Urinary bladder (tissue), 4 donors: Measurements from ENCODE around the gene USP15. TPM values are rescaled to one million over a fixed set of nuclear protein-coding genes. Genes with fewer than 3 reads are reported as not detected.
"Not testable (repeated sequence)": the region's sequence is repeated elsewhere in the genome, so short reads cannot be mapped to it uniquely, and the experiment has no call there.

ENCODE experiments used
- DNase-seq: peaks from one replicate; pipeline ENCODE4 v3.0.0-alpha.2; 2015; ENCODE audit errors: extremely low spot score
- H3K27ac ChIP-seq: one replicate; pipeline ENCODE4 v1.5.1; 2013; ENCODE audit warnings: low read depth, mild to moderate bottlenecking, moderate library complexity
- H3K36me3 ChIP-seq: one replicate; pipeline ENCODE4 v1.6.1; 2013; ENCODE audit warnings: mild to moderate bottlenecking, moderate library complexity; ENCODE audit not compliant: insufficient read depth
- H3K4me1 ChIP-seq: one replicate; pipeline ENCODE4 v1.6.1; 2013; ENCODE audit warnings: mild to moderate bottlenecking, moderate library complexity; ENCODE audit not compliant: insufficient read depth
- H3K4me3 ChIP-seq: one replicate; pipeline ENCODE4 v1.5.1; 2013; ENCODE audit warnings: low read depth, low read length
- WGBS: extraction: QIAGEN DNeasy Blood & Tissue Kit; methylation state at CpG from one replicate; pipeline ENCODE4 v1.1.7; 2013; 5-methylcytosine and 5-hydroxymethylcytosine counted together
- polyA plus RNA-seq: library from polyadenylated mRNA; stranded (reverse); fragments of 200-250 nt; gene quantifications from one replicate; pipeline ENCODE4 v1.2.3, GENCODE V29; 2013
- small RNA-seq: library from RNA; depleted of rRNA; stranded (forward); fragments of <200 nt; gene quantifications from one replicate; pipeline ENCODE3, GENCODE V24; 2014
- total RNA-seq: library from RNA; depleted of rRNA; stranded (reverse); fragments of >200 nt; gene quantifications from one replicate; pipeline ENCODE4 v1.2.3, GENCODE V29; 2014
- donor health status: healthy with polysubstance abuse.
- donor health status: healthy.

Gene USP15
- total and polyA plus RNA-seq, 2 donors: 31.9 to 135 TPM

DNA sequence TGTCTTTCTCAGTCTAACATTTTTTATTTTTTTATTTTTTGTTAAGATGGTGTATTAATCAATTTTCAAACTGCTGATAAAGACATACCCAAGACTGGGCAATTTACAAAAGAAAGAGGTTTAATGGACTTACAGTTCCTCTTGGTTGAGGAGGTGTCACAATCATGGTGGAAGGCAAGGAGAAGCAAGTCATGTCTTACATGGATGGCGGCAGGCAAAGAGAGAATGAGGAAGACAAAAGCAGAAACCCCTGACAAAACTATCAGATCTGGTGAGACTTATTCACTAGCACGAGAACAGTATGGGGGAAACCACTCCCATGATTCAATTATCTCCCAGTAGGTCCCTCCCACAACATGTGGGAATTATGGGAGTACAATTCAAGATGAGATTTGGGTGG, 195.2 kb downstream of the USP15 start:
- not testable (repeated sequence) for H3K27ac ChIP-seq, H3K4me3 ChIP-seq, DNase-seq, H3K4me1 ChIP-seq, H3K36me3 ChIP-seq
- 61% methylated on average over 2 of the region's 2 CpGs for WGBS

DNA sequence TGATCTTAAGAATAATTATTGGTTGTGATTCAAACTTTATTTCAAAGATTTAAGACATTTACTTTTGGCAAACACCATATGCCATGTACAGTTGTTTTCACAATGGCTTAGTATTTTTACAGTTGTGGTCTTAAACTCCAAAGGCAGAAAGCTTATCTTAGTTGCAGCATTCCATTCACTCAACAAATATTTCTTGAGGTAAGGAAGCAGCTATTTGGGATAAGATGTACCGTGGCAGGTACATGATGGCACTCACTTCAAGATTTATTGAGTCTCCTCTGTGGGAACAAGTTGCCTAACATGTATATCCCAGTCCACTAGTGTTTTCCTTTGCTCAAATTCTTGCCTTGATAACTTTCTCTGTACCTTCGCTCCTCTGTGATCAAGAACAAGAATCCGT, 198.4 kb downstream of the USP15 start:
- H3K4me1 ChIP-seq: no peaks in the 10 kb centered on the region
- 72% methylated on average over 3 of the region's 3 CpGs for WGBS
- no peak for DNase-seq
- no peak overlapping the region for H3K4me3 ChIP-seq
- H3K36me3 ChIP-seq: no peaks in the 10 kb centered on the region
- no peak overlapping the region for H3K27ac ChIP-seq

DNA sequence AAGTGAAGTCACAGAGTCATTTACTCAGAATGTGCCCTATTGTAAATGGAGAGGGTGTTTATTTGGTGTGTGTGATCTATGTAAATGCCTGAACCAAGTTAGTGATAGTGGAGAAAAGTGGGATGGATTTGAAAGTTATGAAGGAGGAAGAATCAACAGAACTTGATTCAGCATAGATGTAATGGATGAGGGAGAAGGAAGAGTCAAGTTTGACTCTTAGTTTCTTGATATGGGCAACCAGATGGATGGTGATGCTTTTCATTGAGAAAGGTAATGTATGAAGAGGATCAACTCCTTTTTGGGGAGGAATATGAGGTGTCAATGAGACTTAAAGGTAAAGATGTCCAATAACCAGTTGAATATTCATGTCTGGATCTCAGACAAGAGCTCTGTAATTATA, 199.8 kb downstream of the USP15 start:
- H3K36me3 ChIP-seq: no peaks in the 10 kb centered on the region
- no peak overlapping the region for H3K4me3 ChIP-seq
- H3K4me1 ChIP-seq: no peaks in the 10 kb centered on the region
- DNase-seq: no peak
- no peak overlapping the region for H3K27ac ChIP-seq

GRCh38 chr12:62461171-62461837, 201.1 kb downstream of the USP15 start:
- not testable (repeated sequence) for H3K36me3 ChIP-seq, DNase-seq, H3K4me3 ChIP-seq, H3K27ac ChIP-seq, H3K4me1 ChIP-seq
- WGBS: 94% methylated on average over 32 of the region's 32 CpGs

GRCh38 chr12:62463252-62463651, 203.0 kb downstream of the USP15 start:
- whole genome bisulfite sequencing: 70% methylated on average over 7 of the region's 7 CpGs
- not testable (repeated sequence) for H3K27ac ChIP-seq, DNase-seq, H3K4me1 ChIP-seq, H3K4me3 ChIP-seq, H3K36me3 ChIP-seq

Small RNA genes within 50 kb of the gene (small RNA-seq; reads per million reads assigned to genes)
- gene RF00017 (not detected), gene RNU6-595P (not detected)

Other genes with a start within 250 kb of the USP15 start
- 302 TPM for gene MON2, start 206.4 kb downstream of the USP15 start, total RNA-seq
- gene MON2, start 206.4 kb downstream of the USP15 start, polyA plus RNA-seq: 12.8 TPM